RWPE1 (cell line): ENCODE measurements around the gene PACC1.
A peak's percentile ranks its signal among the peaks of the same experiment; 100 is the strongest.
"Not testable (repeated sequence)": the region's sequence is repeated elsewhere in the genome, so short reads cannot be mapped to it uniquely, and the experiment has no call there.

Source experiments
- CTCF ChIA-PET: fragments of 350-600 bp; sonication (Branson Sonifier 250); formaldehyde crosslinking; extraction: SDS; loops from one replicate; lab custom pipeline; 2021; lab: Yijun Ruan, JAX
- POLR2A ChIA-PET: fragments of 400-600 bp; formaldehyde crosslinking; extraction: SDS; loops from one replicate; lab custom pipeline; 2020; ENCODE audit warnings: antibody characterized with exemption; ENCODE audit not compliant: low non-redundant PET; lab: Yijun Ruan, JAX
- DNase-seq: peaks from one replicate; pipeline ENCODE4 v3.0.0; 2012; ENCODE audit warnings: low spot score
- H3K27ac ChIP-seq: fragments of 450-650 bp; 2 replicates; pipeline ENCODE4 v1.5.1; 2017
- TF ChIP-seq, protein P1 (sequence below): fragments of 450-650 bp; conservative IDR thresholded peaks from 2 replicates; pipeline ENCODE4 v1.5.1; 2017; ENCODE audit warnings: low read depth, mild to moderate bottlenecking

Gene PACC1

GRCh38 chr1:212410231-212410820, 4.4 kb downstream of the PACC1 start:
- H3K27ac ChIP-seq, result no peak overlapping the region
- no peak for DNase-seq
- ChIA-PET CTCF (no interaction called here), POLR2A (no interaction called here)
- TF ChIP-seq, protein P1, sequence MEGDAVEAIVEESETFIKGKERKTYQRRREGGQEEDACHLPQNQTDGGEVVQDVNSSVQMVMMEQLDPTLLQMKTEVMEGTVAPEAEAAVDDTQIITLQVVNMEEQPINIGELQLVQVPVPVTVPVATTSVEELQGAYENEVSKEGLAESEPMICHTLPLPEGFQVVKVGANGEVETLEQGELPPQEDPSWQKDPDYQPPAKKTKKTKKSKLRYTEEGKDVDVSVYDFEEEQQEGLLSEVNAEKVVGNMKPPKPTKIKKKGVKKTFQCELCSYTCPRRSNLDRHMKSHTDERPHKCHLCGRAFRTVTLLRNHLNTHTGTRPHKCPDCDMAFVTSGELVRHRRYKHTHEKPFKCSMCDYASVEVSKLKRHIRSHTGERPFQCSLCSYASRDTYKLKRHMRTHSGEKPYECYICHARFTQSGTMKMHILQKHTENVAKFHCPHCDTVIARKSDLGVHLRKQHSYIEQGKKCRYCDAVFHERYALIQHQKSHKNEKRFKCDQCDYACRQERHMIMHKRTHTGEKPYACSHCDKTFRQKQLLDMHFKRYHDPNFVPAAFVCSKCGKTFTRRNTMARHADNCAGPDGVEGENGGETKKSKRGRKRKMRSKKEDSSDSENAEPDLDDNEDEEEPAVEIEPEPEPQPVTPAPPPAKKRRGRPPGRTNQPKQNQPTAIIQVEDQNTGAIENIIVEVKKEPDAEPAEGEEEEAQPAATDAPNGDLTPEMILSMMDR, result no peak

- TF ChIP-seq, protein P1, result no peak
- POLR2A ChIA-PET, result no interaction called here
- CTCF ChIA-PET, result interaction anchor here (0.8 kb wide), 1 partner anchor 107 kb away, joined by 5 read pairs; no protein-coding TSS in a partner anchor
- no peak for DNase-seq
- peak overlapping the region; percentile 79 for H3K27ac ChIP-seq
These were observed 11.9 kb downstream of the PACC1 start for GRCh38 chr1:212402666-212403321.

DNA sequence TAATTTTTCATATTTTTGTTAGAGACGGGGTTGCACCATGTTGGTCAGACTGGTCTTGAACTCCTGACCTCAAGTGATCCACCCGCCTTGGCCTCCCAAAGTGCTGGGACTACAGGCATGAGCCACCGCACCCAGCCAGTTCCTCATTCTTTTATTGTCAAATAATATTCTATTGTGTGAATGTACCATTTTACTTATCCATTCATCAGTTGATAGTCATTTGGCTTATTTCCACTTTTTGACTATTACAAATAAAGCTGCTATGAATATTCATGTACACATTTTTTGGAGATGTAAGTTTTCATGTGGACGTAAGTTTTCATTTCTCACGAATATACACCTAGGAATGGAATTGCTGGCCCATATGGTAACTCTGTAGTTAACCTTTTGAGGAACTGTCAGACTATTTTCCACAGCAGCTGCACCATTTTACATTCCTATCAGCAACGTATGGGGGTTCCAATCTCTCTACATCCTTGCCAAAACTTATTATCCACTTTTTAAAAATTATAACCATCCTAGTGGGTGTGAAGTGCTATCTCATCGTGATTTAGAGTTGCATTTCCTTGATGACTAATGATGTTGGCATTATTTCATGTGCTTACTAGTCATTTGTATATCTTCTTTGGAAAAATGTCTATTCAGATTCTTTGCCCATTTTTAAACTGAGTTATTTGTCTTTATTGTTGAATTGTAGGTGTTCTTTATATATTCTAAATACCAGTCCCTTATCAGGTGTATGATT, 12.7 kb downstream of the PACC1 start:
- ChIA-PET CTCF (interaction anchor here (0.8 kb wide), 1 partner anchor 106 kb away, joined by 5 read pairs; no protein-coding TSS in a partner anchor), POLR2A (no interaction called here)
- peak overlapping the region; percentile 79 for H3K27ac ChIP-seq
- no peak for DNase-seq
- TF ChIP-seq, protein P1, result no peak

GRCh38 chr1:212401042-212401441, 13.6 kb downstream of the PACC1 start:
- ChIA-PET CTCF (no interaction called here), POLR2A (no interaction called here)
- TF ChIP-seq, protein P1, result no peak
- DNase-seq, result no peak
- peak overlapping the region; percentile 76 for H3K27ac ChIP-seq

DNA sequence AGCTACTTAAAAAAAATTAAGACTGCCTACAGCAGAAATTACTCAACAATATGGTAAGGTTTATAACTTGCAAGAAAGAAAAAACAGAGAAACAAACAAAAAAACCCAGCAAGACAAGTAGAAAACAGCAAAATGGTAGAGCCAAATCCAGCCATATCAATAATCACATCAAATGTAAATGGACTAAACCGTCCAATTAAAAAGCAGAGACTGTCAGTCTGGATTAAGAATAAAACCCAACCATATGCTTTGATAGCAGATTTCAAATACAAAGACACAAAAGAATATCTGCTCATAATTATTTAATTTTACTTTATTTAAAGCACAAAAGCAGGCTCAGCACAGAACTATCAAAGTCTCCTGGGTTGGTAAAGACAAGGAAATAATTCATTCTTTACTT, 17.5 kb downstream of the PACC1 start:
- H3K27ac ChIP-seq, result no peak overlapping the region
- ChIA-PET CTCF (interaction anchor here (0.9 kb wide), 1 partner anchor 10 kb away, joined by 3 read pairs; no protein-coding TSS in a partner anchor), POLR2A (interaction anchor here (0.6 kb wide), 1 partner anchor 10 kb away, joined by 4 read pairs; no protein-coding TSS in a partner anchor)
- DNase-seq, result no peak
- TF ChIP-seq, protein P1, result no peak

DNA sequence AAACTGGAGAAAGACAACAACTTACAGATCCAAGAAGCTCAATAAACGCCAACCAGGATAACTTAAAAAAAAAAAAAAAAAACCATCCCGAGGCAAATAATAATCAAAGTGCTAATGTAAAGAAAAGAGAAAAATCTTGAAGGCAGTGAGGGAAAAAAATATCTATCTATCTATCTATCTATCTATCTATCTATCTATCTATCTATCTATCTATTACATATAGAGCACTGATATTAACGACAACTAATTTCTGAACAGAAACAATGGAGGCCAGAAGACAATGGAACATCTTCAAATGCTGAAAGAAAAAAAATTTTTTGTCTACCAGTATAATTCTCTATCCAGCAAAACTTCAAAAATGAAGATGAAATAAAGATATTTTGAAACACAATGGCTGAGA, 18.0 kb downstream of the PACC1 start:
- no peak overlapping the region for H3K27ac ChIP-seq
- TF ChIP-seq, protein P1, result no peak
- ChIA-PET CTCF (interaction anchor here (0.6 to 0.9 kb wide), 2 partner anchors 9 to 369 kb away, joined by 3 to 5 read pairs; no protein-coding TSS in a partner anchor), POLR2A (no interaction called here)
- no peak for DNase-seq

- DNase-seq, POLR2A ChIA-PET, H3K27ac ChIP-seq: not testable (repeated sequence)
- CTCF ChIA-PET, result interaction anchor here (0.6 kb wide), 1 partner anchor 368 kb away, joined by 5 read pairs; no protein-coding TSS in a partner anchor
These were observed 18.8 kb downstream of the PACC1 start for GRCh38 chr1:212395678-212396437.
